ENCODE results near the gene PAQR8. TPM values are rescaled to one million over a fixed set of nuclear protein-coding genes. Genes with fewer than 3 reads are reported as not detected.

The PAQR8 gene
- total and polyA plus RNA-seq, 3 experiments from 2014 or later: 10.2 to 17.9 (median 11.7) TPM

Other genes starting within 250 kb of the PAQR8 start
- under 1 TPM; 0.51 to 0.63 TPM for gene IL17A, start 175.8 kb upstream of the PAQR8 start, total RNA-seq
- gene IL17A, start 175.8 kb upstream of the PAQR8 start, polyA plus RNA-seq: not detected
- gene IL17F, start 117.7 kb upstream of the PAQR8 start, total RNA-seq: 1 to 10 TPM in 1 of 2 experiments, under 1 TPM in 1; 0.84 to 2.3 TPM
- not detected for gene IL17F, start 117.7 kb upstream of the PAQR8 start, polyA plus RNA-seq
- 100 to 1,000 TPM; 262 to 263 TPM for gene MCM3, start 77.4 kb upstream of the PAQR8 start, total RNA-seq
- gene MCM3, start 77.4 kb upstream of the PAQR8 start, polyA plus RNA-seq: 59.0 TPM
- gene EFHC1, start 58.2 kb downstream of the PAQR8 start, total RNA-seq: 1 to 10 TPM; 2.6 to 5.1 TPM
- 1.9 TPM for gene EFHC1, start 58.2 kb downstream of the PAQR8 start, polyA plus RNA-seq
- gene TRAM2, start 214.9 kb downstream of the PAQR8 start, total RNA-seq: 1 to 10 TPM; 3.7 to 4.1 TPM
- 5.0 TPM for gene TRAM2, start 214.9 kb downstream of the PAQR8 start, polyA plus RNA-seq

All from CD8-positive, alpha-beta memory T cell (primary cell).